Fibroblast of mammary gland (primary cell): ENCODE measurements around the gene TLR8.
A peak's percentile ranks its signal among the peaks of the same experiment; 100 is the strongest.

Experiments used
- DNase-seq: peaks from one replicate; pipeline ENCODE4 v3.0.0-alpha.2; 2010; ENCODE audit warnings: low read depth
- H3K4me3 ChIP-seq: 2 replicates; pipeline ENCODE4 v1.5.1; 2011; ENCODE audit warnings: low read depth, mild to moderate bottlenecking, low read length, moderate library complexity; ENCODE audit not compliant: control insufficient read depth
- TF ChIP-seq, protein P1 (sequence below): conservative IDR thresholded peaks from 2 replicates; pipeline ENCODE4 v1.5.1; 2011; ENCODE audit warnings: low read depth, low read length, inconsistent platforms; ENCODE audit not compliant: control insufficient read depth, insufficient read depth

Gene TLR8

DNA sequence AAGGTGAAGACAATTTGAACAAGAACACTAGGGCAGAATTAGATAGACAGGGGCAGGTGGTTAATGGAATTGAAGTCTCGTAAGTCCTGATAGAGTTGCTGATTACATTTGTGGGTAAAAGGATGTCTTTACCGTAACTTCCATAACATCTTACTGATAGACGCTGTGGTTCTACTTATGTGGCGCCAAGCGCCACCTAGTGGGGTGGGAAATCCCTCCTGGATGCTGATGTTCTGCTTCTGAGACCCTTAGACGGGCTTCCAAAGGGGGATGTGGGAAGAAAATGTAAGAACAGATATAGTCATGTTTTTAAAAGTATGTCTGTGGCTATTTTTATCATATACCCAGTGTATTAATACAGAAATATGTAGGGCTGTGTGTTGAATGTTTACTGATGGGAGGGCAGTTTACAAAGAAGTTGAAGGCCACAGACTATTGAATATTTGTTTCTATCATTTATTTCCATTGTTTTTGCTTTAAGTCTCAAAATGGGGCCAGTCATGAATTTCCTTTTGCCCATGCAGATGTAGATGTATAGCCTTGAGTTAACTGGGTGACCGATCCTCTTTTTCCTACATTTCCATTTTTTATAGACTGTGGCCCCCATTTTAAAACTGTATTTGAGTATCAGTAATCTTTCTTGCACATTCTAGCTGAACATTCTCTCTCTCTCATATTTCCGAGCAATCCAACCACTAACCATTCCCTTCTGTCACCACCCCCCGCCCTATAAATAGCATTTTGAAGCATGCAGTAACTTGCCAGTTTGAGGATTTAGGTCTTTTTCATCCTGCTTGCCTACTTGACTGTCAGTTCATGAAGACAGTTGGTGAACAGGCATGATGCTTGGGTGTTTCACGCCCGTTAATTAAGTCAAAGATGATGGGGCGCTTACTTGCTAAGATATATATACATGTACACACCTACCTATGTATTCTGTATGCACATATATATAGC lies 12.1 kb upstream of the TLR8 start:
- peak; percentile 18 for DNase-seq
- TF ChIP-seq, protein P1, sequence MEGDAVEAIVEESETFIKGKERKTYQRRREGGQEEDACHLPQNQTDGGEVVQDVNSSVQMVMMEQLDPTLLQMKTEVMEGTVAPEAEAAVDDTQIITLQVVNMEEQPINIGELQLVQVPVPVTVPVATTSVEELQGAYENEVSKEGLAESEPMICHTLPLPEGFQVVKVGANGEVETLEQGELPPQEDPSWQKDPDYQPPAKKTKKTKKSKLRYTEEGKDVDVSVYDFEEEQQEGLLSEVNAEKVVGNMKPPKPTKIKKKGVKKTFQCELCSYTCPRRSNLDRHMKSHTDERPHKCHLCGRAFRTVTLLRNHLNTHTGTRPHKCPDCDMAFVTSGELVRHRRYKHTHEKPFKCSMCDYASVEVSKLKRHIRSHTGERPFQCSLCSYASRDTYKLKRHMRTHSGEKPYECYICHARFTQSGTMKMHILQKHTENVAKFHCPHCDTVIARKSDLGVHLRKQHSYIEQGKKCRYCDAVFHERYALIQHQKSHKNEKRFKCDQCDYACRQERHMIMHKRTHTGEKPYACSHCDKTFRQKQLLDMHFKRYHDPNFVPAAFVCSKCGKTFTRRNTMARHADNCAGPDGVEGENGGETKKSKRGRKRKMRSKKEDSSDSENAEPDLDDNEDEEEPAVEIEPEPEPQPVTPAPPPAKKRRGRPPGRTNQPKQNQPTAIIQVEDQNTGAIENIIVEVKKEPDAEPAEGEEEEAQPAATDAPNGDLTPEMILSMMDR: peak; percentile 66

DNA sequence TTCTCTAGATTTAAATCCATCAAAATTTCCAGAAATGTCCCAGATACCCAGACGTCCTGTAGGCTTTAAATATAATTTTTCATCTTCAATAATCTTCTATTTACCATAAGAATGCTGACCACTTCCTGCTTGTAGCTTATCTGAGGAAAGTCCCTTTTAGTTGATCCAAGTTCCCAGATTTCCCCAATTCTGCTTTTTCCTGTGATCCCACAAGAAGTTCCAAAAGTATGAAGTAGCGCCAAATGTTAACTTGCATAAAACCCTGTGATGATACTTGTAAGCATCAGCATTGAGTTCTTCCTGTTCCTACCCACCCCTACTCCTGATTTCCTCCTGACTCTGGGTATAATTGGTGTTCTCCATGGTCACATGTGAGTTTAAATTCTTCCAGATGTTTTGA lies 10.6 kb upstream of the TLR8 start:
- TF ChIP-seq, protein P1: no peak
- no peak for DNase-seq
- no peak overlapping the region for H3K4me3 ChIP-seq

More for the DNA sequence above, 12.1 kb upstream of the TLR8 start:
- H3K4me3 ChIP-seq: no peak overlapping the region

DNA sequence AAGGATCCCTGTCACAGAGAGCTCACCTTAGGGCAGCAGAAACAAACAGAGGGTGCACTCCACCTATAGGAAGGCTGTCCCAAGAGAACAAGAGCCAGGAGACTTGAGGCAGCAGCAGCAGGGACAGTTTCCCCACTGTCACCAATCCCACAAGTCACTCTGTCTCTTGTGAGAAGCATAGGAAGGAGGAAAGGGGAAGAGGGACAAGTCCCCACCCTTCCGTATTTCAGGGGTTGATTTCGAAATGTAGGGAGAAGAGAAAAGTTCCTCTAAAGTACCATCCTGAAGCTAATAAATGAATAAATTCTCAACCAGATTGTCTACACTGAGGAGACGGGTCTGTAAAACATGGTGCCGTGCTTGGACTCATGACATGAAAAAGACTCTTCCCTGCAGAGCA lies 9.5 kb upstream of the TLR8 start:
- TF ChIP-seq, protein P1: no peak
- no peak overlapping the region for H3K4me3 ChIP-seq
- no peak for DNase-seq

DNA sequence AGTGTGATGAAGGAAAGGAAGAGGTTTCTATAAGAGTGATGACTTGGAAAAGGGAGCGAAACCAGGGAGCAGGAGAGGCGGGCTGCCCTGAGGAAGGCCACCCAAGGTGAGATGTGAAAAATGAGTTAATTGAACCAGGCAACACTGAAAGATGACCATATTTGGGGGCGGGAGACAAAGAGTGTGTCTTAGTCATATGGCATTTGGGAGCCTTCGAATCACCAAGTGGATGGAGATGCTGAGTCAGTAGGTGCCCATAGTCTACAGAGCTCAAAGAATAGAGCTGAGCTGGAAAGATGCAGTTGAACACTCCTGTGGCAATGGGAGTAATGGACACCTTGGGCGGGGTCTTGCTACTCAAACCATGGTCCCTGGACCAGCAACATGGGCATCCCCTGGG lies 8.3 kb upstream of the TLR8 start:
- TF ChIP-seq, protein P1: no peak
- DNase-seq: no peak
- no peak overlapping the region for H3K4me3 ChIP-seq

DNA sequence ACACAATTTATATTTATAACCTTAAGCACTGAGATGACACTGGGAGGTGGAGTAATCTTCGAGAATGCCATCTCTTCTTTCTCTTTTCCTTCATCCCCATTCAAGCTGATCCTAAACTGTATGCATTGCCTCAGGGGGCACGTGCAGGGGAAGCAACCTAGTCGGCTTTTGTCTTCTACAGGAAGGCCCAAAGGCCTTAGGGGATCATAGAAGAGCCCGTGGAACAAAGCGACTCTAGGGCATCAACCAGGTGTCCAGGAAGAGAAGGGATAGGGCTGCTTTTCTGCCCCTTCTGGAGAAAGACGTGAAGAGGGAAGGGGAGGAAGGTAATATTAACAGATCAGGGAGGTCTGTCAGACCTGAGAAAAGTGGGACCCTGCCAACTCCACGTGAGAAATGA lies 6.9 kb upstream of the TLR8 start:
- TF ChIP-seq, protein P1: no peak
- H3K4me3 ChIP-seq: no peak overlapping the region
- no peak for DNase-seq

DNA sequence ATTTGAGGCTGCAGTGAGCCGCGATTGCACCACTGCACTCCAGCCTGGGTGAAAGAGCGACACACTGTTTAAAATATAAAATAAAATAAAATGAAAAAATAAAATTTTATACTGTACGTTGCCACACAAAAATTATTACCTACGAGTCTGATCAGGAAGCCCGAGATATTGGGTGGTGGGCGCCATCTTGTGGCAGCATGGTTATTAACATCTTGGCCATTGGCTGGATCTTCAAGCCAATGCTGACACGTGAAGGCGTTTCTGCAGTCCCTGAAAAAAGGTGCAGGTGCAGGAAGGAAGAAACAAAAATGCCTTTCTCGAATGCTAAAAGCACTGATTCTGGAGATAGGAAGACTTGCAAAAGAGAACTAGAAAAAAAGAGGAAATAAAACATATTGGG lies 4.9 kb upstream of the TLR8 start:
- DNase-seq: peak; percentile 47
- no peak overlapping the region for H3K4me3 ChIP-seq
- TF ChIP-seq, protein P1: peak; percentile 63
